ENCODE results near the gene SPG7. TPM values are rescaled to one million over a fixed set of nuclear protein-coding genes. Genes with fewer than 3 reads are reported as not detected.
A peak's percentile ranks its signal among the peaks of the same experiment; 100 is the strongest.
"Not testable (repeated sequence)": the region's sequence is repeated elsewhere in the genome, so short reads cannot be mapped to it uniquely, and the experiment has no call there.

SPG7 gene
- polyA plus RNA-seq, 1 donor from 2014 or later = 47.0 TPM

DNA sequence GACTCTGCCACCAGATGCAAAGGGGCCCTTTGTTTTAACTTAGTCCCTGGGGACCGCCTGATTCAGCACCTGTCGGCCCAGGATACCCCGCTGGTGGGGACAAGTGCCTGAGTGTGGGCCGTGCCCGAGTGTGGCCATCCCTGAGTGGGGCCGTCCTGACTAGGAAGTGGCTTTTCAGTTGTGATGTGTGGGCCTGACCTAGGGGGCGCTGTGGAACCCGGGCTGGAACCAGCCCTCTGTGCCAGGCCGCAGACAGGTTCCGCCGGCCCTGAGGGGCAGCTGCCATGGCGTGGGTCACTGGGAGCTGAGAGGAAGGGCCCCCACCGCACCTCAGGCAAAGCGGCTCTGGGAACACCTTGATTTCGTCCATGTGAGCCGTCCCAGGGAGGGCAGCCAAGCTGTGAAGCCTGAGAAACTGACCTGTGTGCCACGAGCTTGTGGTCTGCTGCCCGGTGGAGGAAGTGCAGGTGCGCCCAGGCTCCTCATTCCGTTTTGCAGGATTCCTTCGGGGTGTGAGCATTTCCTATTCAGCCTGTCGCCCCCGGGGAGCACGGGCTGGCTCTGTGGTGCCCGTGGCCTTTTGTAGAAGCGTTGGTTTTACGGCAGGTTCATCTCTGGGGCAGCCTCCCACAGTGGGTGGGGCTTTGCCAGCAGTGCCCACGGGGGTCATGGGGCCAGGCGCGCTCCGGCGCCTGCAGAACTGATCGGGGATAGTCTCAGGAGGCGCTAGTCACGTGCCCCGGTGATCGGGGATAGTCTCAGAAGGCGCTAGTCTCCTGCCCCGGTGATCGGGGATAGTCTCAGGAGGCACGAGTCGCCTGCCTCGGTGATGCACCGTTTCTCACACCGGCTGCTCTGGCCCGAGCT is 57.5 kb downstream of the SPG7 start:
- peak overlapping the region; percentile 23 to 85 (median 53) for H3K27ac Mint-ChIP-seq
- peaks cover 10% of the 10 kb centered on the region for H3K36me3 Mint-ChIP-seq
- H3K9me3 Mint-ChIP-seq = no peaks in the 10 kb centered on the region
- peaks cover 33 to 42% (median 35%) of the 10 kb centered on the region in 3 donors for H3K4me1 Mint-ChIP-seq
- no peaks in the 10 kb centered on the region for H3K27me3 Mint-ChIP-seq
- H3K4me3 Mint-ChIP-seq = peak overlapping the region in 3 of 4 donors; percentile 80 to 91 (median 86)

DNA sequence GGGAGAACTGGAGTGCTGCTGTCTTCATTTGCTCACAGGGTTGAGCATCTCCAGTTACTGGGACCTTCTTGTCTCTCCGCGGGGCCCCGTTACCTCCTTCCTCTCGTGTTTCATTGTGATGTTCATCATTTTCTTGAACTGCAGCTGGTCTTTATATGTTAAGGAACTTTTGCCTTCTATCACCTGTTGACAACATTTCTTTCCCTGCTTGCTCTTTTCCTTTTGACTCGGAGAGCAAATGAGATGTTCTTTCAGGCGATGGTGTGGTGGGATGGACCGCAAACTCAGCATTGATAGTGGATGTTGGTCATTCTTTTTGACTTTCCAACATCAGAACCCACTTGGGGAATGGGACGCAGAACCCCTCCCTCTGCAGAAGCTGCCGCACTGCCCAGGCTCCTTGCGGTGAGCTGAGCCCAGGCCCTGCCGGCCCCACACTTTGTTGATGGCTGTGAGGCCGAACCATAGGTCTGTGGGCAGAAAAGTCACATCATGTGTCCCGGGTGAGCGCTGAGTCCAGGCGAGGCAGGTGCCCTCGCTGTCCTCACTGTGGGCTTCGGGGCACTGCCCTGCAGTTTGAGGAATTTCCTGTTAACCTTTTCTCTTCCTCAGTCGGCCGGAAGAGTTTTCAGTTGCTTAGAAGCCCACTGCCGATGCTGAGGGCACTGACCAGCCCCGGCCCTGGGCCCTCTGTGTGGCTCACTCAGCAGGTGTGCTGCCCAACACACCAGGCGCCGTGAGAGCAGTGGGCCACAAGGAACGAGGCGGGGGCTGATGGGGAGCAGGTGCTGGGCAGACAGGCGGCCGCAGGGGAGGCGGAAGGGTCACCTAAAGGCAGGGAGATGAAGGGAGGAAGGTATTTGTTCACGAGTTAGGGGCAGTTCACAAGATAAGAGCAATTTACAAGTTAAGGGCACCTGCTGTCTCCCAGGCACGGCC is 59.7 kb downstream of the SPG7 start:
- H3K4me3 Mint-ChIP-seq = peak overlapping the region in 1 of 4 donors; percentile 66
- H3K36me3 Mint-ChIP-seq = peaks cover 6% of the 10 kb centered on the region
- H3K27me3 Mint-ChIP-seq = peaks cover 4% of the 10 kb centered on the region
- H3K4me1 Mint-ChIP-seq = peaks cover 29 to 33% (median 31%) of the 10 kb centered on the region in 3 donors
- peak overlapping the region in 1 of 3 donors; percentile 48 for H3K27ac Mint-ChIP-seq
- H3K9me3 Mint-ChIP-seq = no peaks in the 10 kb centered on the region

DNA sequence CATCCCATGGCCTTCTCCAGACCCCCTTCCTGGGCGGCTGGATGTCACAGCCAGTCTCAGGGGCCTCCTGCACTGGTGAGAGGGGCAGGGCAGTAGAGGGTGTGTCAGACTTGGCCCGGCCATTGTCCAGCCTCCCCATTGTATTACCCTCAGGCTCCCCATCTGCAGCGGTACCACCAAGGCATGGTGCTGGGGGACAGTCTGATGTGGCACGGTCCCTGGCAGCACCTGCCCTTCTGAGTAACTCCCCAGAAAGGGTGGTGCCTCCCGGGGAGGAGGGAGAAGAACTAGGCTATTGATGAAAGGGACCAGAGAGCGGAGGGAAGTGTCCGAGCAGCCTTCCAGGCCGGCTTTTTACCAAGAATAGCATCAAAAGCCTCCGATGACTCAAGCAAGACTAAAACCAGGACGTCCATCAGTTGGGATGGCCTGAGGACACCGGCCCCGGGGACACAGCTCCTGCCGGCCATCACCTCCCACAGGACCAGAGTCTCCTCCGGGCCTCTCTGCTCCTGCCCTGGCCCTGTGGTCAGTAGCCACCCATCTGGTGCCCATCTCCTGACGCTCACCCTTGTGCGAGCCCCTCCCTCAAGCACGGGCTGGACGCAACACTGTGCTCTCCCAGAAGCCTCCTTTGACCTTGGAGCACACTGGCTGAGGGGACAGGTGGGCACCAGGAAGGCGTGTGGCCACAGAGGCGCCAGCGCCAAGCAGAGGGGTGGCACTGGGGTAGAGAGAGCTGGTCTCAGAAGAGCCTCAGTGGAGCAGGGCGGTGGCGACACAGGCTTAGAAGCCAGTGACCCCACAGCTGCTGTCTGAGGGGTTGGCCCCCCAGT is 61.5 kb downstream of the SPG7 start:
- H3K27ac Mint-ChIP-seq = no peak overlapping the region
- peaks cover 10% of the 10 kb centered on the region for H3K27me3 Mint-ChIP-seq
- peaks cover 21 to 30% (median 22%) of the 10 kb centered on the region in 3 donors for H3K4me1 Mint-ChIP-seq
- peak overlapping the region in 1 of 4 donors; percentile 65 for H3K4me3 Mint-ChIP-seq
- H3K9me3 Mint-ChIP-seq = no peaks in the 10 kb centered on the region
- peaks cover 2% of the 10 kb centered on the region for H3K36me3 Mint-ChIP-seq

DNA sequence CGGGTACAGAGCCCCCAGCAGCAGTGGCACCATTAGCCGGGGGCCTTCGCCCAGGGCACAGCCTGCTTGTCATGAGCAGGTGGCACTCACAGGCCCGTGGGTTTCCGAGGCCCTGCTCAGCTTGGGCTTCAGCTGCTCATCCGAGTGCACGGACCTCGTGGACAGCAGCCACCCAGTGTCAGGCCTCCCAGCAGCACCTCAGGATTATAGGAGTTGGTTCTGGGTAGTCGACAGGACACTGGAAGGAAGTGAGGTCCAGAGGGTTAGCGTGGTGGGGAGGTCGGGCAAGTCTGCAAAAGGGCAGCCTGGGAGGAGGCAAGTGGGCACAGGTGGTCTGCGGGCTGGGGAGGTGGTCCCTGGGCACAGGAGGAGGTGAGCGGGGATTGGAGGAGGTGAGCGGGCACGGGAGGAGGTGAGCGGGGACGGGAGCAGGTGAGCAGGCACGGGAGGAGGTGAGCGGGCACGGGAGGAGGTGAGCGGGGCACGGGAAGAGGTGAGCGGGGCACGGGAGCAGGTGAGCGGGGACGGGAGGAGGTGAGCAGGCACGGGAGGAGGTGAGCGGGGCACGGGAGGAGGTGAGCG is 62.2 kb downstream of the SPG7 start:
- H3K4me1 Mint-ChIP-seq = peaks cover 14 to 23% (median 16%) of the 10 kb centered on the region in 3 donors
- no peaks in the 10 kb centered on the region for H3K9me3 Mint-ChIP-seq
- H3K4me3 Mint-ChIP-seq = no peak overlapping the region
- H3K36me3 Mint-ChIP-seq = peaks cover 2% of the 10 kb centered on the region
- no peak overlapping the region for H3K27ac Mint-ChIP-seq
- H3K27me3 Mint-ChIP-seq = peaks cover 10% of the 10 kb centered on the region

DNA sequence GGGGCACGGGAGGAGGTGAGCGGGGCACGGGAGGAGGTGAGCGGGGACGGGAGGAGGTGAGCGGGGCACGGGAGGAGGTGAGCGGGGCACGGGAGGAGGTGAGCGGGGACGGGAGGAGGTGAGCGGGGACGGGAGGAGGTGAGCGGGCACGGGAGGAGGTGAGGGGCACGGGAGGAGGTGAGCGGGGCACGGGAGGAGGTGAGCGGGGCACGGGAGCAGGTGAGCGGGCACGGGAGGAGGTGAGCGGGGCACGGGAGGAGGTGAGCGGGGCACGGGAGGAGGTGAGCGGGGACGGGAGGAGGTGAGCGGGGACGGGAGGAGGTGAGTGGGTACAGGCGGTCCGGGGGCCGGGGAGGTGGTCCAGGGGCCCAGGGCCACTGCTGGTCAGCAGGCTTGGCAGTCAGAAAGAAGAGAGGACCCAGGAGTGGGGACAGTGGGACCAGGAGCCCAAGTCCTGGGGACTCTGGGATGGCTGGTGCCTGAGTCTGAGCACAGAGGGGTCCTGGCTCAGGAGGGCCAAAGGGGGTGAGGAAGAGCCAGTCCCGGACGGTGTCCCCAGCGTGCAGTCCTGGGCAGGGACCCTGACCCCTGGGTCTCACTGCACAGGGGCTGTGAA is 62.9 kb downstream of the SPG7 start:
- peak overlapping the region in 1 of 4 donors; percentile 70 for H3K4me3 Mint-ChIP-seq
- H3K4me1 Mint-ChIP-seq = peaks cover 8 to 17% (median 10%) of the 10 kb centered on the region in 3 donors
- not testable (repeated sequence) for H3K27ac Mint-ChIP-seq, H3K9me3 Mint-ChIP-seq, H3K27me3 Mint-ChIP-seq, H3K36me3 Mint-ChIP-seq

DNA sequence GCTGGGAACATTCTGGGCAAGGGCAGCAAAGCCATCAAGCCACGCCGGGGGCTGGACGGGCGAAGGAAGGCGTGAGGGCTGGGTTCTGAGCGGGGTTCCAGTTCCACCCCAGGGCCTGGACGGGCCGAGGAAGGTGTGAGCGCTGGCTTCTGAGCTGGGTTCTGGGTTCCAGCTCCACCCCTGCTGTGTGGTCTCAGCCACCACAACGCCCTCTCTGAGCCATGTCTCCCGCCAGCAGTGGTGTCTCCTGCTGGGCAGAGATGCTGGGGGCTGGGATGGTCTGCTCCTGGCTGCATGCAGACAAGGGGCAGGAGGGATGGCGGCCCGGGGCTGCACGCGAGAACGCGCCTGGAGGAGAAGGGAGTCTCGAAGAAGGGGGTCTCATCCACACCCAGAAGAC is 63.4 kb downstream of the SPG7 start:
- H3K27me3 Mint-ChIP-seq = peaks cover 10% of the 10 kb centered on the region
- H3K36me3 Mint-ChIP-seq = peaks cover 2% of the 10 kb centered on the region
- peak overlapping the region in 1 of 3 donors; percentile 39 for H3K27ac Mint-ChIP-seq
- no peaks in the 10 kb centered on the region for H3K9me3 Mint-ChIP-seq
- peaks cover 8 to 13% (median 8%) of the 10 kb centered on the region in 3 donors for H3K4me1 Mint-ChIP-seq
- peak overlapping the region in 2 of 4 donors; percentile 54 to 77 for H3K4me3 Mint-ChIP-seq

DNA sequence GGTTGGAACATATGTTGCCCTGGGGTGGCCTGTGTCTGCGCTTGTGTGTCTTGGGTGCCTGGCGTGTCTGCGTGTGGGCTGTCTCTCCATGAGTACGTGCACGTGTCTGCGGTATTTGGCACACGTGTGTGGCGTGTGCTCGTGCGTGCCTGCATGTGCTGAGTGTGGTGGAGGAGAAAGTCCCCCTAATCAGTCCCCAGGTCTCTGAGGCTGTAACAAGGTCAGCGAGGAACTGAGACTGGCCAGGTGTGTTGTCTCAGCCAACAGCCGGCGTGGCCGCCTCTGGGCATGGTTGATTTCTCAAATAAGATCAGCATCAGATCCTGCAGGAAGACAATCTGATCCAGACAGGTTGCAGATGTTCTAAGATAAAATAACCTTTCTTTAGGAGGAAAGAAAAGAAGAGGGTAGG is 63.9 kb downstream of the SPG7 start:
- Mint-ChIP-seq H3K27ac (peak overlapping the region; percentile 39 to 93 (median 47)), H3K9me3 (no peaks in the 10 kb centered on the region), H3K4me1 (peaks cover 8 to 13% (median 8%) of the 10 kb centered on the region in 3 donors), H3K36me3 (peaks cover 2% of the 10 kb centered on the region), H3K4me3 (peak overlapping the region in 1 of 4 donors; percentile 54), H3K27me3 (peaks cover 10% of the 10 kb centered on the region)

DNA sequence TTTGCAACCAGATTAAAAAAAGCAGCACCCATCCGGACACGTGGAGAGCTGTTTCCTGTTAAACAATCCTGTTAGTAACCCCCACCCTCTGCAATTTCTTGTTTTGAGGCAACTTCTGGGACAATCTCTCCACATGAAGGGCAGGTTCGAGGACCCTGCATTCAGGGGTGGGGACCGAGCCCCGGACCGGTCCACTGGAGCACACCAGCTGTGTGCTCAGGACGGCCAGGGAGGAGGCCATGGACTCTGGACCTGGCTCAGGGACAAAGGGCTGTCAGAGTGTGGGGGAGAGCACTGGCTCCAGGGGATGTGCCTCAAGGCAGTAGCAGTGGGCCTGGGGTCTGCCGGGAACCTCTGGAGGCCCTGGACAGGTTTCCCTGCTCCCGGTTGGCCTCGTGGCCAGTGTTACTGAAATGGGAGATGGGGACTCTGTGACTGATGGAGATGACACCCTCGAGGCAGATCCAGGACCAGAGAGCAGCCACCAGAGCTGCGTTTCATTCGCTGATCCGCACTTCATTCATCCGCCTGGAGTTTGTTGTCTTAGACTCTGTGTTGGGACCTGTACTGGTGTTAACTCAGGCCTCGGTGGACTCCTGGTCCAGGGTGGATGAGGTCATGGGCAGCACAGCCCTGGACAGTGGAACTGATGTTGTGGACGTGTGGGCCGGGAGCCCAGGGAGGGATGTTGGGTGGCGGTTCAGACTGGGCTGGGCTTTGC is 64.4 kb downstream of the SPG7 start:
- Mint-ChIP-seq H3K27me3 (peaks cover 10% of the 10 kb centered on the region), H3K36me3 (peaks cover 2% of the 10 kb centered on the region), H3K27ac (peak overlapping the region; percentile 47 to 73 (median 59)), H3K4me3 (peak overlapping the region in 2 of 4 donors; percentile 54 to 78), H3K4me1 (peaks cover 8 to 11% (median 8%) of the 10 kb centered on the region in 3 donors), H3K9me3 (no peaks in the 10 kb centered on the region)

DNA sequence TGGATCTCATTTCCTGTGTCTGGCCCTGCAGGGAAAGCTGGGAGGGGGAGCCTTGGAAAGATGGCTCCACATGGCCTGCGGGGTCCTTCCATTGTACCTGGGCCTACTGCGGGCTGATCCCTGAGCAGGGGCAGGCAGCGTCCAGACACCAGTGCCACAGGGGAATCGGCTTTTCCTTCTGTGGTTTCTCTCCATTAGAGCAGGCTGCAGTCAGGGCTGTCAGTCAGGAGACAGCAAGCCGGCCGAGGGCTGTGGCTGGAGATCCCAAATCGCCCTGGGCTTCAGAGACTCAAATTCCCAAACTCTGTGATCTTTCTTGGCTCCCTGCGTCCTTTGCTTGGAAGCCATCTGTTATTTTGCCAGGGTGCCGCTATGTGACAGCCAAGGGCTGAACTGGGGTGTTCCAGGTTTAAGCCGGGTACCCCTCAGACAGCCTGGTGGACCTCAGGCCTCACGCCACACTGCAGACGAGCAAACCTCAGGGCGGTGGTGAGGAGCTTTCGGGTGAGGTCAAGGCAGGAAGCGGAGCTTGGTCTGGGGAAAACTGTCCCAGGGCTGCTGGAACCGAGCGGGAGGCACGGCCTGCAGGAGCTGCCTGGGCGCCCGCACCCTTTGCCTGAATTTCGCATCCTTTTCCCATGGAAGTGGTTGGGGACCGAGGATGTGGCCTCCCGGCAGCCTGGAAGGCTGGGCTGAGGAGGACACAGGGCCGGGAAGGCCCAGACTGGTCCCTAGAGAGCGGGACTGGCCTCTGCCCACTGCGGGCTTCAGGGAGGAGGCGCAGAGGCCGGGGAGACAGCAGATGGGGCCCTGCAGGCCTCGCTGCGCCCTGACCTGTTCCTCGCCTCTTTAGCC is 65.8 kb downstream of the SPG7 start:
- peaks cover 8 to 9% (median 8%) of the 10 kb centered on the region in 3 donors for H3K4me1 Mint-ChIP-seq
- H3K4me3 Mint-ChIP-seq = peak overlapping the region; percentile 48 to 83 (median 58)
- peak overlapping the region in 1 of 3 donors; percentile 67 for H3K27ac Mint-ChIP-seq

DNA sequence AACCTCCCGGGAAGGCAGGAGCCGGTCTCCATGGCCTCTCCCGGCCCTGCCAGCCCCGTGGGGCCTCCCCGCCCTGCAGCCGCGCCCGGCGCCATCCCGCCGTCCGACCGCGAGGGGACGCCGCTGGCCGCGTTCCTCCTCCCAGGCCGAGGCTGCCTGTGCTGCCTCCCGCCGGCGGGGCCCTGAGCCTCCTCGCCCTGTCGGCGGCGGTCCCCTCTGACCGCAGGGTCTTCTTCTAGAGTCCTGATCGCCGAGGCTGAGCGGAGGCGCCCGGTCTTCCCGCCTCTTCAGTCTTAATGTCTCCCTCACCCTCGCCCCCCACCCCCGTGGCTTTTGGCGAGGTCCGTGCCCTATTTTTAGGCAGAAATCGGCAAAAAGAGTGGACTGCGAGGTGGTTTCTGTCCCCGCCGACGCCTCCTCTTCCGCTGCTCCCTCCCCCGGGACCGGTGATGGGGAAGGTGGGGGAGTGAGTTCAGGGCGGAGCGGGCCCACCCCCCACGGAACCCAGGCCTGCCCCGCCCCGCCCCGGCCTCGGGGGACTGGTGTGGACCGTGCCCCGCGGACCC is 66.6 kb downstream of the SPG7 start:
- Mint-ChIP-seq H3K27ac (no peak overlapping the region), H3K36me3 (peaks cover 2% of the 10 kb centered on the region), H3K4me3 (peak overlapping the region in 3 of 4 donors; percentile 66 to 93 (median 83)), H3K27me3 (peaks cover 10% of the 10 kb centered on the region), H3K4me1 (peaks cover 8 to 9% (median 8%) of the 10 kb centered on the region in 3 donors), H3K9me3 (no peaks in the 10 kb centered on the region)

More for the DNA sequence above, 65.8 kb downstream of the SPG7 start:
- peaks cover 2% of the 10 kb centered on the region for H3K36me3 Mint-ChIP-seq
- H3K27me3 Mint-ChIP-seq = peaks cover 10% of the 10 kb centered on the region
- H3K9me3 Mint-ChIP-seq = no peaks in the 10 kb centered on the region

DNA sequence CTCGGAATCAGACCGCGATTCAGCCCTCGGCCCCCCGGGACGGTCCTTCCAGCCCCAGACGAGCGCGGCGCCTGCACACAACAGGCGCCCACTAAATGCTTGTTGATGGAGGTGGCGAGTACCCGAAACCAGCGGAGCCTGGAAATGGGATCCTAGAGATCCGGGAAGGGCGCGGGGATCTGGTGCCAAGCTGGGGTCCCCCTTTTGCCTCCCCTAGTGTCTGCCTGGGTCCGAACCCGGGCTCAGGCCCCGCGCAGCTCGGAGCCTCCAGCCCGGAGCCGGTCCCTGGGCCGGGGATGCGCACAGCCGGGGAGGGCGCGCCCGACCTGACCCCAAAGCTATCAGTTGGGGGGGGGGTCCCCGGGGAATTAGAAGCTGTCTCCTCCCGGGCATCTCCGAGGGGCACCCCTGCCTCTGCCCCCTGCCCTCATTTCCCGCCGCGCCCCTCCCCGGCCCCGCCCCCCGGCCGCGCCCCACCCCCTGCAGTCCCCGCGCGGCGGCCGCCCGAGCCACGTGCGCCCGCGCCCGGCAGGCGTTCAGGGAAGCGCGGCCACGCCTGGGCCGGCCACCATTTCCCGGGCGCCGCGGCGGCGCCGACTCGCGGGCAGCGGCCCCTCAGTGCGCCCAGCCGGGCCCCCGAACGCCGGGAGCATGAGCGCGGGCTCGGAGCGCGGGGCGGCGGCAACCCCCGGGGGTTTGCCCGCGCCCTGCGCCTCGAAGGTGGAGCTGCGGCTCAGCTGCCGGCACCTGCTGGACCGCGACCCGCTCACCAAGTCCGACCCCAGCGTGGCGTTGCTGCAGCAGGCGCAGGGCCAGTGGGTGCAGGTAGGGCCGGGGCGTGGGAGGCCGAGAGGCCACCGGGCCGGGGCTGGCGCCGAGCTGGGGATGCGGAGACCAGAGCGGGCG is 67.3 kb downstream of the SPG7 start, which contains the start of gene CPNE7:
Gene CPNE7, plus strand, starts transcription at position 512 of the 906 bp plus-strand sequence. Its CDS starts 140 bp downstream, at position 652.
- no peak within 1 kb of the TSS for H3K27ac Mint-ChIP-seq
- no peaks in the 10 kb centered on the region for H3K9me3 Mint-ChIP-seq
- H3K4me3 Mint-ChIP-seq = peak within 1 kb of the TSS in 3 of 4 donors; percentile 66 to 93 (median 83)
- H3K4me1 Mint-ChIP-seq = peaks cover 8 to 9% (median 8%) of the 10 kb centered on the region in 3 donors
- peaks cover 10% of the 10 kb centered on the region for H3K27me3 Mint-ChIP-seq
- peaks cover 2% of the 10 kb centered on the region for H3K36me3 Mint-ChIP-seq

Data from IgD-negative memory B cell (primary cell).